HK-2 (cell line): ENCODE results near the gene CCNH.

Experiments used
- DNase-seq: peaks from one replicate; pipeline ENCODE4 v3.0.0-alpha.2; 2018; ENCODE audit not compliant: unreplicated experiment

Gene CCNH

GRCh38 chr5:87360132-87360531 is 52.6 kb downstream of the CCNH start:
- no peak for DNase-seq

DNA sequence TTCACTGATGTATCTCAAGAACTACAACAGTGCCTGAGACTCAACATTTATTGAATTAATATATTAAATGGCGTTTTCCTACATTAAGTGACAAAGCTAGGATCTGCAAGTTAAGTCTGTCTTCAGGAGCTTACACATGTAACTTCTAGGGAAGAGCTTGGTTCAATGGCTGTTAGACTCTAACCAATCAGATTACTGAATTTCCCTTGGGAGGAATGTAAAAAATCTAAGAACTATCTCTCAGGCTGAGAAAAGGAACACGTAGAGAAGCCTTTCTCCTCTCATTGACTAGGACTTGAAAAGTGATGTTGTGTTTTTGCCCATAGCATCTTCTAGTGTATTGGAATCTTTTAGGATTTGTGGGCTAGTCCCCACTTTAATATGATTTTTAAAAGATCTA is 53.6 kb downstream of the CCNH start:
- DNase-seq = no peak

DNA sequence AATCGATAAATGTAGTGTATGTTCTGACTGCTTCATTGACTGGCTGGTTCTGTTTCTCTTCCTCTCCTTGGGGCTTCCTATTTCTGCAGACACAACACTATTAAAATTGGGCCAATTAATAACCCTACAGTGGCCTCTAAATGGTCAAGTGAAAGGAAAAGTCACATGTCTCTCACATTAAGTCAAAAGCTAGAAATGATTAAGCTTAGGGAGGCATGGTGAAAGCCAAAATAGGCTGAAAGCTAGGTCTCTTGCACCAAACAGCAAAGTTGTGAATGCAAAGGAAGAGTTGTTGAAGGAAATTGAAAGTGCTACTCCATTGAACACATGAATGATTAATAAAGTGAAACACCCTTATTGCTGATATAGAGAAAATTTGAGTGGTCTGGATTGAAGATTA is 58.2 kb downstream of the CCNH start:
- no peak for DNase-seq

DNA sequence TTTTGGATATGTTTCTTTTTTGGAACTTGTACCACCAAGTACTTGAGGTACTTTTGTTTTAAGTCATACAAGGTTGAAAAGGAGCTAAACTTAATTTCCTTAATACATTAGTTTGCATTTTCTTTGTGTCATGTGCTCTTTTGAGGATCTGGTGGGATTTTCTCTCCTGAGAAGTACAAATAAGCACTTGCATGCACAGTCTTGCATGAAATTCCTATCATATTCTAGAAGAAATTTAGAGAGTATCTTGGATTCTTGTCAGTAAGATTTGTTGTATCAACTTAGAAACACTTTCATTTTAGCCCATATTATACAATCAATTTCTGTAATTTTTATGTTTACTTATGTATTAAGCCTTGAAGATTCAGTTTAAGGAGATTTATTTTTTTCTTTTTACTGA is 64.9 kb downstream of the CCNH start:
- DNase-seq = no peak

- DNase-seq = no peak
Measured at GRCh38 chr5:87347272-87347671, 65.5 kb downstream of the CCNH start.
